Retina (tissue), 1 donor: ENCODE measurements around the gene TTLL10.
A peak's percentile ranks its signal among the peaks of the same experiment; 100 is the strongest.

Experiments
- DNase-seq: peaks from one replicate; pipeline ENCODE4 v3.0.0-alpha.2; 2016

TTLL10 gene

GRCh38 chr1:1160281-1160930 is 13.3 kb upstream of the TTLL10 start:
- DNase-seq = no peak

GRCh38 chr1:1161078-1161682 is 12.5 kb upstream of the TTLL10 start:
- no peak for DNase-seq

GRCh38 chr1:1161683-1162079 is 12.0 kb upstream of the TTLL10 start:
- DNase-seq = no peak

GRCh38 chr1:1162597-1163537 is 10.8 kb upstream of the TTLL10 start:
- no peak for DNase-seq

- no peak for DNase-seq
These were observed 10.1 kb upstream of the TTLL10 start for GRCh38 chr1:1163538-1164070.

- DNase-seq = no peak
These were observed 9.3 kb upstream of the TTLL10 start for GRCh38 chr1:1164361-1164700.

- DNase-seq = no peak
These were observed 8.8 kb upstream of the TTLL10 start for GRCh38 chr1:1164701-1165451.

- DNase-seq = peak; percentile 18
These were observed 8.2 kb upstream of the TTLL10 start for GRCh38 chr1:1165485-1165884.

GRCh38 chr1:1165900-1166421 is 7.7 kb upstream of the TTLL10 start:
- DNase-seq = peak; percentile 51

GRCh38 chr1:1166642-1167397 is 6.9 kb upstream of the TTLL10 start:
- DNase-seq = peak; percentile 21

- peak; percentile 6 for DNase-seq
These were observed 6.3 kb upstream of the TTLL10 start for GRCh38 chr1:1167398-1167821.

- DNase-seq = no peak
These were observed 5.7 kb upstream of the TTLL10 start for GRCh38 chr1:1167841-1168450.

- DNase-seq = peak; percentile 45
These were observed 4.9 kb upstream of the TTLL10 start for GRCh38 chr1:1168451-1169411.

- DNase-seq = peak; percentile 19
These were observed 4.1 kb upstream of the TTLL10 start for GRCh38 chr1:1169429-1170214.

GRCh38 chr1:1170215-1171091 is 3.2 kb upstream of the TTLL10 start:
- DNase-seq = no peak

- no peak for DNase-seq
These were observed 2.5 kb upstream of the TTLL10 start for GRCh38 chr1:1171161-1171545.

- no peak for DNase-seq
These were observed 1.9 kb upstream of the TTLL10 start for GRCh38 chr1:1171546-1172340.
